ENCODE results near the gene PKD2L1.

DNA sequence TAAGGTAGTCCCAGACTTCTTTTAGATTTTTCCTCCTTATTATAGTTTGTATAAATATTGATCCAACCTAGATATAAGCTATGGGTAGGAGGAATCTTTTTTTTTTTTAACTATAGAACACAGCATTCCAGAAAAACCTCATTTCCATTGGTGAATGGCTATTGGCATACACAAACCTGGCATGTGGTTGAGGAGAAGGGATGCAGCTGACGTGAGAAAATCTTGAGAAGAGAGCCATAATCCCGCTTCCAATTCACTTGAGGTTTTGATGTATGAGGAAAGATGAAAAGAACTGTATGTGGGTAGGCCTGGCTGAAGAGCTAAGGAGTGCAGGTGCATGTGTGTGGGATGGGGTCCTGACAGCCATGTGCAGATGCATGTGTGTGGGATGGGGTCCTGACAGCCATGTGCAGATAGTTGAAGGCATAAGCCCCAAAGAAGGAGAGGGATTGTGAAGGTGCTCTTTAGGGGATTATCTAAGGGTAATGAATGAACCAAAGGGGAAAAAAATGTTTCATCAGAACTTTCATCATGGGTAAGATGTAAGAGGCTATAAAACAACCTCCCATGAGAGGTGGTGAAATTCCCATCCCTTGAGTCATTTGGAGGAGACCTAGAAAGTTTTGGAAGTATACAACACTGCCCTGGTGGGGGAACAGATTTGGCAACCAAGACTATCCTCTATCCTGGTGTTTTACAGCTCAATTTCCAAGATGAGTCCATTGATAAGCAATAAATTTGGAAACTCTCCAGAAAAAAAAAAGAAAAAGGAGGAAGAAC, 3.8 kb upstream of the PKD2L1 start:
- TF ChIP-seq POLR2AphosphoS5 (IDR thresholded peaks at IDR 0.05) (no peak), CTCF (IDR thresholded peaks at IDR 0.05) (no peak), POLR2A (IDR thresholded peaks at IDR 0.05) (no peak), EP300 (IDR thresholded peaks at IDR 0.05) (no peak)

Data from sigmoid colon (tissue), 4 donors.